ENCODE measurements around the gene PTBP1. TPM values are rescaled to one million over a fixed set of nuclear protein-coding genes. Genes with fewer than 3 reads are reported as not detected.
"Not testable (repeated sequence)": the region's sequence is repeated elsewhere in the genome, so short reads cannot be mapped to it uniquely, and the experiment has no call there.

Gene PTBP1
- total RNA-seq, 1 donor from 2014 or later: 198 TPM

DNA sequence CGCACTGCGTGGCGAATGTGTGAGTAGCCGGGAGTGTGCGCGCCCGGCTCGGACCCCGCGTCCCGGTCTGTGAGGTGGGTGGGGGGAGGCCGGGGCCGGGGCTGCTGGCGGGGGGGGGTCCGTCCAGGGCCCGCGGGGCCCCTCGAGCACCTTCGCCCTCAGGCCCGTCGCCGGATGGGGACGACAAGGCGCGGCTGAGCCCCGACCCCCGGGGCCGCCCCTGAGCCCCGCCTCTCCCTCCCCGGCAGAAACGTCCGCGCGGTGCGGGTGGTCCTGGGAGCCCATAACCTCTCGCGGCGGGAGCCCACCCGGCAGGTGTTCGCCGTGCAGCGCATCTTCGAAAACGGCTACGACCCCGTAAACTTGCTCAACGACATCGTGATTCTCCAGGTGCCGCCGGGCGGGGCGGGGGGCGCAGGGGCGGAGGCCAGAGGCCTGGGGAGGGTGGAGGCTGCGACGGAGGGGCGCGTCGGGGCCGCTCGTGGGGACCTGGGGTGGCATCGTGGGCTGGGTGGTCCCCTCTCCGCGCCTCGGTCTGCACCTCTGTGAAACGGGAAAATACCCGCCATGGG lies 55.8 kb downstream of the PTBP1 start:
- DNase-seq (ENCODE audit: low read depth, low spot score): no peak

DNA sequence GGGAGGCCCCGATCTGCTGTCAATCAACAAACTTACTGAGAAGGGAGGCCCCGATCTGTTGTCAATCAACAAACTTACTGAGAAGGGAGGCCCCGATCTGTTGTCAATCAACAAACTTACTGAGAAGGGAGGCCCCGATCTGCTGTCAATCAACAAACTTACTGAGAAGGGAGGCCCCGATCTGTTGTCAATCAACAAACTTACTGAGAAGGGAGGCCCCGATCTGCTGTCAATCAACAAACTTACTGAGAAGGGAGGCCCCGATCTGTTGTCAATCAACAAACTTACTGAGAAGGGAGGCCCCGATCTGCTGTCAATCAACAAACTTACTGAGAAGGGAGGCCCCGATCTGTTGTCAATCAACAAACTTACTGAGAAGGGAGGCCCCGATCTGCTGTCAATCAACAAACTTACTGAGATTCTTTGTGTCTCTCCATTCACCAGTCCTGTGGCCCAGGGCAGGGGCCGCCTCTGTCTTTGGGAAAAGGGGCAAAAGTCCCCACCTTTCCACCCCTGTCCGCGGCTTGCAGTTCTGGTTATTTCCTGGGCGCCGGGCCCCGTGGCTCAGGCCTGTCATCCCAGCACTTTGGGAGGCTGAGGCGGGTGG lies 56.5 kb downstream of the PTBP1 start:
- not testable (repeated sequence) for DNase-seq (ENCODE audit: low read depth, low spot score)

DNA sequence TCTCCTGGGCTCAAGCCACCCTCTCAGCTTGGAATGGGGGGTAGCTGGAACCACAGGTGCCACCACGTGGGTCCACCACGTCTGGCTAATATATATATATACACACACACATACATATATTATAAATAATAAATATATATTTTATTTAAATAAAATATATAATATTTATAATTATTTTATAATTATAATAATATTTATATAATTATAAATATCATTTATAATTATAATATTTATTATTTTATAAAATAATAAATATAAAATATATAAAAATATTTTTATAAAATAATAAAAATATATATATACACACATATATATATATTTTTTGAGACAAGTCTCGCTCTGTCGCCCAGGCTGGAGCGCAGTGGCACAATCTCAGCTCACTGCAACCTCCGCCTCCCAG lies 57.3 kb downstream of the PTBP1 start:
- DNase-seq (ENCODE audit: low read depth, low spot score): no peak

DNA sequence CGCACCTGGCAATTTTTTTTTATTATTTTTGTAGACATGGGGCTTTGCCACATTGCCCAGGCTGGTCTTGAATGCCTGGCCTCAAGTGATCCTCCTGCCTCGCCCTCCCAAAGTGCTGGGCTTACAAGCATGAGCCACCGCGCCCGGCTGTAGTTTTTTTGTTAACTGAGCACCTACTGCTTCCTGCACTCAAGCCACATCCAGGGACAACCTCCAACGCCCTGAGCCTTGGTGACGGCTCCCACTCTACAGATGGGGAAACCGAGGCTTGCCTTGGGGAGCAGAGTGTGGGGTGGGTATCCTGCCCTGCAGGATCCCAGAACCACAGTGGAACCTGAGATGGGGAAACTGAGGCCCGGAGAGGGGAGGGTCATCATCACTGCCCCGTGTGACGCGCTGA lies 57.9 kb downstream of the PTBP1 start:
- DNase-seq (ENCODE audit: low read depth, low spot score): no peak

DNA sequence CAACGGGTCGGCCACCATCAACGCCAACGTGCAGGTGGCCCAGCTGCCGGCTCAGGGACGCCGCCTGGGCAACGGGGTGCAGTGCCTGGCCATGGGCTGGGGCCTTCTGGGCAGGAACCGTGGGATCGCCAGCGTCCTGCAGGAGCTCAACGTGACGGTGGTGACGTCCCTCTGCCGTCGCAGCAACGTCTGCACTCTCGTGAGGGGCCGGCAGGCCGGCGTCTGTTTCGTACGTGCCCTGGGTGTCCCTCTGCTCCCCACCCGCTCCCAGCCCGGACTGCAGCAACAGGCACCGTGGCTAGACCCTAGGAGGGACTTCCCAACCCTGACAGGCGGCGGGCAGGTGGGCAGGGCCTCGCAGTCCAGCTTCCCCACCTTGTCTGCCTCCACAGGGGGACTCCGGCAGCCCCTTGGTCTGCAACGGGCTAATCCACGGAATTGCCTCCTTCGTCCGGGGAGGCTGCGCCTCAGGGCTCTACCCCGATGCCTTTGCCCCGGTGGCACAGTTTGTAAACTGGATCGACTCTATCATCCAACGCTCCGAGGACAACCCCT lies 58.4 kb downstream of the PTBP1 start:
- no peak for DNase-seq (ENCODE audit: low read depth, low spot score)

DNA sequence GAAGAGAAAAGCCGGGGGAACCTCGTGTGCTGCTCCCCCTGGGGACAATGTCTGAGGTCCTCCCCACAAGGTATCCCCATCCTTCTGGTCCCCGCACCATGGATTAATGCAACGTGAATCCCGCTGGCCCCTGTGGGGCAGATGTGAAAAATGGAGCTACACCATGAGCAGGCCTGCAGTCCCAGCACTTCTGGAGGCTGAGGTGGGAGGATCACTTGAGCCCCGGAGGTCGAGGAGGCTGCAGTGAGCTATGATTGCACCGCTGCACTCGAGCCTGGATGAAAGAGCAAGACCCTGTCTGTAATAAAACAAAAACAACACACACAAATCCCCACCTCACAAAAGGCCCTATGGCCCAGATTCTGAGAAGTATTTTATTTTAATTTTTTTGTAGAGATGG lies 61.0 kb downstream of the PTBP1 start:
- DNase-seq (ENCODE audit: low read depth, low spot score): no peak

DNA sequence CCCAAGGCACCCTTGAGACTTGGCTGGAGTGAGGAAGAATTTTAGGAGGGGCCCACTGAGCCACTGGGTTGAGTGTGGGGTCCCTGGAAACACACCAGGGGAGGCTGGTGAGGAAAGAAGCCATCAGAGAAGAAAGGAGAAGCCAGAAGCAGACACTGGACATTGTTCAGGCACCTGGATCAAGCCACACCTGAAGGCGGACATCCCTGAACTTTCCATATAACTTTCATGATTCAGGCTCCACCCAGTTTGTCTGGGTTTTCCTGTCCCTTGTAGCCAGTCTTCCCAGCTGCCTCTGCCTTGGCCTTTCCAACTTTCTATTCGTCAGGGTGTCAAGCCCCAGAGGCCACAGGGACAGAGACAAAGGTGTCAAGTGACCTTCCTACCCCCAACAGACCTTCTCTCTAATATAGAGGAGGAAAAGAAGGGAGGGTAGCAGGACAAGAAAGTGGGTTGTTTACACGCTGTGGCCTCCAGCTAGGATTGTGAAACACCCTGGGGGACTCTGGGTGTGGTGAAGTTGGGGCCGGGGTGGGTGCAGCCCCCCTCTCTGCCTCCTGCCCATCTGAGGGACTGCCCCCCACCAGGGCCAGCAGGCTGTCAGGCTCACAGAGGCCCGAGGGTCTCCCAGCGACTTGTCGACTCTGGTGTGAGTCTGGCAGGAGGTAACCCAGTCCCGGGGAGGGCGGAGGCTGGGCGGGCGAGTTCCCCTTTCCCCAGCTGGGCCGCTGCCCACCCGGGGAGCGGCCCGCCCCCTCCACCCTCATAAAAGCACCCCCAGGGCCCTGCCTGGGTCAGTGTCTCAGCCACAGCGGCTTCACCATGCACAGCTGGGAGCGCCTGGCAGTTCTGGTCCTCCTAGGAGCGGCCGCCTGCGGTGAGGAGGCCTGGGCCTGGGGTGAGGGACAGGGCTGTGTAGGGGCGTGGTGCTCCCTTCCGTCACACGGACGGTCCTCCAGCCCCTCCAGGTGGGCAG lies 61.9 kb downstream of the PTBP1 start, which contains the start of gene CFD:
CFD (plus strand) TSS at position 797 of the 976 bp plus-strand sequence; CDS start at position 823, 26 bp downstream.
- no peak for DNase-seq (ENCODE audit: low read depth, low spot score)

DNA sequence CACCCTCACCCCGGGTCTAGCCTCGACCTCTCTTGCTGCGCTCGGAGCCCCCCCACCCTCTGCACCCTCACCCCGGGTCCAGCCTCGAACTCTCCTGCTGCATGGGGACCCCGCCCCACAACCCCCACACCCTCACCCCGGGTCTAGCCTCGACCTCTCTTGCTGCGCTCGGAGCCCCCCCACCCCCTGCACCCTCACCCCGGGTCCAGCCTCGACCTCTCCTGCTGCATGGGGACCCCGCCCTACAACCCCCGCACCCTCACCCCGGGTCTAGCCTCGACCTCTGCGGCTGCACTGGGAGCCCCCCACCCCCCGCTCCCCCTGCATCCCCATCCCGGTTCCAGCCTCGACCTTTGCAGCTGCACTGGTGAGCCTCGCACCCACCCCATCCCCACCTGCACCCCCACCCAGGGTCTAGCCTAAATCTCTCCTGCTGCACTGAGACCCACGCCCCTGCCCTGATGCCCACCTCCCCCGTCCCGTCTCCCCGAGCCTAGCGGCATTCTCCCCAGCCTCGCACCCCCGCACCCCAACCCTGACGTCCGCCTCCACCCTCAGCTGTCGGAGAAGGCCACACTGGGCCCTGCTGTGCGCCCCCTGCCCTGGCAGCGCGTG lies 64.0 kb downstream of the PTBP1 start:
- DNase-seq (ENCODE audit: low read depth, low spot score): no peak

Other genes with a start within 250 kb of the PTBP1 start
- 237 and 352 TPM in 2 replicates for gene BSG, start 224.9 kb upstream of the PTBP1 start, total RNA-seq
- gene HCN2, start 207.6 kb upstream of the PTBP1 start, total RNA-seq: 0.32 and 0.79 TPM in 2 replicates
- gene POLRMT, start 163.9 kb upstream of the PTBP1 start, total RNA-seq: 28.1 and 32.7 TPM in 2 replicates
- 0.07 TPM in 1 of 2 replicates, not detected in the other for gene FGF22, start 157.6 kb upstream of the PTBP1 start, total RNA-seq
- gene RNF126, start 134.2 kb upstream of the PTBP1 start, total RNA-seq: 34.3 and 38.1 TPM in 2 replicates
- gene FSTL3, start 121.1 kb upstream of the PTBP1 start, total RNA-seq: 18.5 and 32.6 TPM in 2 replicates
- 0.07 TPM in 1 of 2 replicates, not detected in the other for gene PRSS57, start 102.0 kb upstream of the PTBP1 start, total RNA-seq
- 14.3 and 23.0 TPM in 2 replicates for gene PALM, start 88.5 kb upstream of the PTBP1 start, total RNA-seq
- gene MISP, start 46.3 kb upstream of the PTBP1 start, total RNA-seq: 0.04 TPM in 1 of 2 replicates, not detected in the other
- gene PLPPR3, start 24.5 kb downstream of the PTBP1 start, total RNA-seq: 0.07 and 0.33 TPM in 2 replicates
- not detected in 2 replicates for gene AZU1, start 30.4 kb downstream of the PTBP1 start, total RNA-seq
- not detected in 2 replicates for gene PRTN3, start 43.5 kb downstream of the PTBP1 start, total RNA-seq
- not detected in 2 replicates for gene ELANE, start 54.9 kb downstream of the PTBP1 start, total RNA-seq
- gene CFD, start 62.2 kb downstream of the PTBP1 start, total RNA-seq: 0.49 and 3.6 TPM in 2 replicates
- gene MED16, start 95.7 kb downstream of the PTBP1 start, total RNA-seq: 22.9 and 27.0 TPM in 2 replicates
- not detected in 2 replicates for gene RNU6-9, start 96.0 kb downstream of the PTBP1 start, total RNA-seq
- 22.8 and 29.1 TPM in 2 replicates for gene R3HDM4, start 115.8 kb downstream of the PTBP1 start, total RNA-seq
- not detected in 2 replicates for gene KISS1R, start 119.9 kb downstream of the PTBP1 start, total RNA-seq
- 8.0 and 9.6 TPM in 2 replicates for gene ARID3A, start 128.6 kb downstream of the PTBP1 start, total RNA-seq
- 106 and 115 TPM in 2 replicates for gene WDR18, start 186.9 kb downstream of the PTBP1 start, total RNA-seq
- 0.39 and 0.59 TPM in 2 replicates for gene GRIN3B, start 203.0 kb downstream of the PTBP1 start, total RNA-seq
- 49.5 and 65.1 TPM in 2 replicates for gene TMEM259, start 223.7 kb downstream of the PTBP1 start, total RNA-seq
- not detected in 2 replicates for gene RNU6-2, start 224.1 kb downstream of the PTBP1 start, total RNA-seq
- gene CNN2, start 229.2 kb downstream of the PTBP1 start, total RNA-seq: 159 and 188 TPM in 2 replicates
- gene ABCA7, start 242.7 kb downstream of the PTBP1 start, total RNA-seq: 3.5 and 5.9 TPM in 2 replicates

Data from pulmonary artery endothelial cell (primary cell).